ENCODE measurements around the gene LDLRAD2. TPM values are rescaled to one million over a fixed set of nuclear protein-coding genes. Genes with fewer than 3 reads are reported as not detected.

The LDLRAD2 gene
- total and polyA plus RNA-seq, 2 of the 8 experiments (the other 6 are each of a cell fraction or from before 2014, with no cell fraction given), result 0.48 to 0.74 TPM

GRCh38 chr1:21848524-21849174 lies 36.6 kb downstream of the LDLRAD2 start:
- Histone ChIP-seq H3K9ac (replicated peaks in 1 of 4; ENCODE audit: extremely low read depth in 1 of 4, low read depth in 3 of 4, low read length in 3 of 4) (no peak overlapping the region), H2BK20ac (ENCODE audit: low read length) (no peak overlapping the region)
- CTCF ChIA-PET (ENCODE audit: partially characterized antibody), result interaction anchor here (0.6 kb wide), 3 partner anchors 22 to 176 kb away, joined by 3 read pairs; no protein-coding TSS in a partner anchor

More at GRCh38 chr1:21848524-21849174, 36.6 kb downstream of the LDLRAD2 start:
- Histone ChIP-seq H3K27me3 (replicated peaks in 1 of 4; ENCODE audit: control insufficient read depth in 3 of 4, extremely low read depth in 1 of 4, insufficient read depth in 3 of 4, low read length in 3 of 4) (no peaks in the 10 kb centered on the region), H3K79me2 (ENCODE audit: control insufficient read depth in 1 of 2, insufficient read depth in 2 of 2, low read length in 2 of 2) (no peaks in the 10 kb centered on the region), H3K56ac (replicated peaks; ENCODE audit: insufficient read length, low read depth, low read length) (no peak overlapping the region), H3K18ac (ENCODE audit: extremely low read depth, low read length) (no peak overlapping the region), H2BK12ac (ENCODE audit: low read depth, low read length) (no peak overlapping the region), H3K4me1 (replicated peaks in 1 of 4; ENCODE audit: control insufficient read depth in 3 of 4, insufficient read depth in 4 of 4, low read length in 3 of 4) (no peaks in the 10 kb centered on the region), H3K14ac (ENCODE audit: insufficient read length) (no peak overlapping the region), H3K23me2 (ENCODE audit: low read depth, low read length) (no peaks in the 10 kb centered on the region), H3K27ac (ENCODE audit: low read depth, low read length) (no peak overlapping the region), H3K4me2 (ENCODE audit: insufficient read depth in 1 of 2, low read depth in 2 of 2, low read length in 2 of 2) (no peak overlapping the region), H4K5ac (ENCODE audit: insufficient read length, low read depth, low read length) (no peak overlapping the region), H3K4me3 (ENCODE audit: extremely low read depth in 1 of 4, insufficient read depth in 2 of 4, low read depth in 3 of 4, low read length in 4 of 4) (no peak overlapping the region), H2BK120ac (replicated peaks; ENCODE audit: low read depth, low read length) (no peak overlapping the region), H4K8ac (ENCODE audit: extremely low read depth, insufficient read depth, low read length) (no peak overlapping the region), H3K4ac (replicated peaks; ENCODE audit: insufficient read length, low read depth, low read length) (no peak overlapping the region), H4K91ac (replicated peaks; ENCODE audit: insufficient read length, low read length) (no peak overlapping the region), H3K9me3 (ENCODE audit: insufficient read depth in 2 of 2, low read depth in 1 of 2, low read length in 1 of 2) (no peaks in the 10 kb centered on the region), H2BK5ac (ENCODE audit: low read depth, low read length) (no peak overlapping the region), H3K23ac (ENCODE audit: insufficient read length) (no peak overlapping the region), H3K36me3 (ENCODE audit: control insufficient read depth in 2 of 4, insufficient read depth in 4 of 4, low read length in 3 of 4) (peaks cover 5 to 63% (median 38%) of the 10 kb centered on the region in 4 experiments), H2AFZ (ENCODE audit: low read length) (no peak overlapping the region), H2BK15ac (ENCODE audit: low read length) (no peak overlapping the region), H4K20me1 (replicated peaks in 1 of 2; ENCODE audit: control insufficient read depth in 1 of 2, insufficient read depth in 2 of 2, low read length in 2 of 2) (peaks cover 0 to 12% of the 10 kb centered on the region in 2 experiments), H3K79me1 (ENCODE audit: low read depth, low read length) (no peaks in the 10 kb centered on the region), H2AK5ac (ENCODE audit: low read depth, low read length) (no peak overlapping the region)
- 94% methylated on average over 17 of the region's 17 CpGs; no CpG with 5 or more reads in 1 of the 2 experiments for WGBS, 2 experiments (ENCODE audit: extremely low coverage in 1 of 2, insufficient coverage in 1 of 2, insufficient read length in 1 of 2, insufficient replicate concordance in 2 of 2, low coverage in 1 of 2, low lambda C conversion rate in 2 of 2, missing lambda C conversion rate in 1 of 2)
- no peak for FAIRE-seq
- TF ChIP-seq ASH2L (IDR thresholded peaks at IDR 0.05; ENCODE audit: low read length) (no peak), EGR1 (IDR thresholded peaks at IDR 0.05; ENCODE audit: borderline replicate concordance, low read depth, low read length) (no peak), POLR2AphosphoS5 (IDR thresholded peaks at IDR 0.05; ENCODE audit: low read depth, low read length) (no peak), SIRT6 (IDR thresholded peaks at IDR 0.05; ENCODE audit: low read length) (no peak), BRCA1 (IDR thresholded peaks at IDR 0.05; ENCODE audit: low read depth, low read length) (no peak), SP4 (IDR thresholded peaks at IDR 0.05; ENCODE audit: low read length) (no peak), EP300 (IDR thresholded peaks at IDR 0.05; ENCODE audit: borderline replicate concordance in 1 of 2, low read depth in 2 of 2, low read length in 2 of 2) (no peak), NRF1 (IDR thresholded peaks at IDR 0.05; ENCODE audit: low read depth, low read length) (no peak), MAFK (IDR thresholded peaks at IDR 0.05; ENCODE audit: low read depth, low read length) (no peak), CHD2 (IDR thresholded peaks at IDR 0.05; ENCODE audit: low read length) (no peak), FOSL1 (IDR thresholded peaks at IDR 0.05; ENCODE audit: insufficient read depth, low read depth, low read length) (no peak), EZH2 (IDR thresholded peaks at IDR 0.05; ENCODE audit: low read depth, low read length, severe bottlenecking) (no peak), SIN3A (conservative IDR thresholded peaks at IDR 0.05 in 1 of 2, IDR thresholded peaks at IDR 0.05 in 1 of 2; ENCODE audit: low read depth in 1 of 2, low read length in 2 of 2) (no peak), SIX5 (IDR thresholded peaks at IDR 0.05; ENCODE audit: low read depth, low read length) (no peak)
- POLR2A ChIA-PET (ENCODE audit: partially characterized antibody), result no interaction called here
- no peak for DNase-seq (ENCODE audit: low read depth in 1 of 2, low spot score in 2 of 2)

All from H1 (cell line).